Measurements from ENCODE around the gene KIFC3. TPM values are rescaled to one million over a fixed set of nuclear protein-coding genes. Genes with fewer than 3 reads are reported as not detected.

Gene KIFC3
- total and polyA plus RNA-seq, 9 donors, result 4.6 to 54.0 (median 23.8) TPM

DNA sequence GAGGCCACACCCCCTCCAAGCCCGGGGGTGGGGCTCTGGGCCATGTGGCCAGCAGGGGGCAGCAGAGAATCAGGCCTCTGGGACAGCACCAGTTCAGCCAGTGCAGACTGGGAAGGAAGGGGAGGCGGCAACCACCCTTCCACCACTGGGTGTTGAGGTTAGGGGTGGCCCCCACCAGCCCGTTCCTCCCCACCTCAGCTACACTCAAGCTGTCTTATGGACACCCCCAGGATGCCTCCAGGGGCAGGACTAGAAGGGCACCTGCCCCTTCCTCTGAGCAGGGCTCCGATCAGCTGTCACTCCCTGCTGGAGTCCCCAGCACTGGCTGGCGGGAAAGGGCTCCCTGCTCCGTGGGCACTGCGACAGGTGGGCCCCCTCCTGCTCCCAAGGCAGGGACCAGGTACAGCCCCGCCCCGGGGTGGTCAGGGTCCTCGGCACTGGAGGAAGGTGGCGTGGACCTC, 44.9 kb downstream of the KIFC3 start:
- intact Hi-C loops (cut with DNase I), result loop anchor here (2.0 to 10.0 kb wide), 6 partner anchors 105 to 245 kb away; partner anchors contain the start of genes USB1 (in 2 of the 4) and ZNF319 (in 2 of the 4)
- Histone ChIP-seq H3K36me3 (no peaks in the 10 kb centered on the region), H3K27ac (peak overlapping the region in 1 of 2 donors; percentile 8), H3K9me3 (no peaks in the 10 kb centered on the region), H3K27me3 (no peaks in the 10 kb centered on the region), H3K4me3 (no peak overlapping the region), H3K4me1 (ENCODE audit: insufficient read depth) (no peaks in the 10 kb centered on the region)
- peak; percentile 84 to 93 (median 91) for DNase-seq
- TF ChIP-seq, protein P1, sequence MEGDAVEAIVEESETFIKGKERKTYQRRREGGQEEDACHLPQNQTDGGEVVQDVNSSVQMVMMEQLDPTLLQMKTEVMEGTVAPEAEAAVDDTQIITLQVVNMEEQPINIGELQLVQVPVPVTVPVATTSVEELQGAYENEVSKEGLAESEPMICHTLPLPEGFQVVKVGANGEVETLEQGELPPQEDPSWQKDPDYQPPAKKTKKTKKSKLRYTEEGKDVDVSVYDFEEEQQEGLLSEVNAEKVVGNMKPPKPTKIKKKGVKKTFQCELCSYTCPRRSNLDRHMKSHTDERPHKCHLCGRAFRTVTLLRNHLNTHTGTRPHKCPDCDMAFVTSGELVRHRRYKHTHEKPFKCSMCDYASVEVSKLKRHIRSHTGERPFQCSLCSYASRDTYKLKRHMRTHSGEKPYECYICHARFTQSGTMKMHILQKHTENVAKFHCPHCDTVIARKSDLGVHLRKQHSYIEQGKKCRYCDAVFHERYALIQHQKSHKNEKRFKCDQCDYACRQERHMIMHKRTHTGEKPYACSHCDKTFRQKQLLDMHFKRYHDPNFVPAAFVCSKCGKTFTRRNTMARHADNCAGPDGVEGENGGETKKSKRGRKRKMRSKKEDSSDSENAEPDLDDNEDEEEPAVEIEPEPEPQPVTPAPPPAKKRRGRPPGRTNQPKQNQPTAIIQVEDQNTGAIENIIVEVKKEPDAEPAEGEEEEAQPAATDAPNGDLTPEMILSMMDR (IDR thresholded peaks at IDR 0.05), result peak; percentile 89 to 99 (median 93)
- TF ChIP-seq EP300 (IDR thresholded peaks at IDR 0.05), result no peak
- TF ChIP-seq POLR2A (IDR thresholded peaks at IDR 0.05), result no peak
- WGBS, 3 donors, result 59 to 64% (median 60%) methylated on average over 11 of the region's 11 CpGs

DNA sequence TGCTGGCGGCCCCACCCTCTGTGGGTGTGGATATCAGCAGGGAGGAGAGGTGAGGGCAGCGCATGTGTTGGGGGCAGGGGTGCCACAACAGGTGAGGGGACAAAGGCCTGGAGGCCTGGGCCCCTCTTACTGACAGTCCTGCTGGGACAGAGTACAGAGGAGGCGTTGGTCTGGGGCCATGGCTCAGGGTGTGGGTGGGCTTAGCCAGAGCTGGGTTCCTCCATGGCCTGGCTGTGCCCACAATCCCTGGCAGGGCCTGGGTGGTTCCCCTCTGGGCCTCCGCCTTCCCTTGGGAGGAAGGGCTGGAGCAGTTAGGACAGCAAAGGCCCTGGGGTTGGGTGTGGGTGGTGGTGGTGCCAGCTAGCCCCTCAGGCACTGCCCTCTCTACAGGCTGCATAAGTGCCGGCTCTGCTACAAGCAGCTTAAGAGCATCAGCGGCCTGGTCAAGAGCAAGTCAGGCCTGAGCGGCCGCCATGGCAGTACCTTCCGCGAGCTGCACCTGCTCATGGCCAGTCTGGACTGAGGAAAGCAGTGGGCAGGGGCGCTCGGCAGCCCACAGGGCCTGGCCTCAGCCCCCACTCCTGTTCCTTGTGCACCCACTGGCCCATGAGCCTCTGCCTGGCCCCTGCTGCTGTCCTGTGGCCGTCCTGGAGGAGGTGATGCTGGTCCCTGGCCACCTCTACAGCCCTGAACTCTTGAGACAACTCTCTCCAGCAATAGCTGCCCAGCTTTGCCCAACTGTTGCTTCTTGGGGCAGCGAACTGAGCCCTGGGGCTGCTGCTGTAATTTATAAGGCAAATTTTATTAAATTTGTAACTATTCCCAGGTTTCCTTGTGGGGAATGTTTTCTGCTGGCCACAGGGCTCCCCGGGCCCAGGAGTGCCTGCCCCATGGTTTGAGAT, 45.6 kb downstream of the KIFC3 start:
- peak overlapping the region in 1 of 2 donors; percentile 8 for H3K27ac ChIP-seq
- DNase-seq, result peak in 2 of 5 donors; percentile 32 to 40

DNA sequence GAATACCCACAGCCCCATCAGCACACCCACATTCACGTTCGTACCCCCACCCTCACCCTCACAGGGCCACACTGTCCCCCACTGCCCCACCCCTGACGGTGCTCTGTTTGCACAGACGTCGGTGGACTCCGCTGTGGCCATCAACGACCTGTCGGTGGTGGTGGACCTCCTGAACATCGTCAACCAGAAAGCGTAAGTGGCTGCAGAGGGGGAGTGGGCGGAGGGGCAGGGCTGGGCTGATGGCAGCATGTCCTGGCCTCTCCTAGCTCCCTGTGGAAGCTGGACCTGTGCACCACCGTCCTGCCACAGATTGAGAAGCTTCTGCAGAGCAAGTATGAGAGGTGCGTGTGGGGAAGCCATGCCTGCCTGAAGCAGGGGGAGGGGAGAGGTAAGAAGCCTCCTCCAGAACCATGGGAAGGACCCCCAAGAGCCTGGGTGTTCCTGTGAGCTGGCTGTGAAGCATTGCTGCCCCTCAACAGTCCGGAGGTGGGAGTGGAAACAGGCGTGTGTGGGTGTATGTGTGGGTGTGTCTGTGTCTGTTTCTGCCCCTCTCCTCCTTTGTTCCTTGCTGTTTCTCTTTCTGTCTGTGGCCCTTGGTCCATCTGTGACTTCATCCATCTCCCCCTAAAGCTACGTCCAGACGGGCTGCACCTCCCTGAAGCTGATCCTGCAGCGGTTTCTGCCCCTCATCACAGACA, 46.4 kb downstream of the KIFC3 start:
- no peak overlapping the region for H3K27ac ChIP-seq
- H3K27me3 ChIP-seq, result no peaks in the 10 kb centered on the region
- H3K4me3 ChIP-seq, result no peak overlapping the region
- TF ChIP-seq, protein P1 (IDR thresholded peaks at IDR 0.05), result no peak
- TF ChIP-seq POLR2A (IDR thresholded peaks at IDR 0.05) (no peak), EP300 (IDR thresholded peaks at IDR 0.05) (no peak)
- DNase-seq, result peak in 2 of 5 donors; percentile 21 to 28
- no peaks in the 10 kb centered on the region for H3K36me3 ChIP-seq
- intact Hi-C loops (cut with DNase I), result loop anchor here (2.0 to 10.0 kb wide), 6 partner anchors 106 to 246 kb away; partner anchors contain the start of genes USB1 (in 2 of the 4) and ZNF319 (in 2 of the 4)
- no peaks in the 10 kb centered on the region for H3K4me1 ChIP-seq (ENCODE audit: insufficient read depth)
- H3K9me3 ChIP-seq, result no peaks in the 10 kb centered on the region
- 68 to 71% (median 69%) methylated on average over 18 of the region's 18 CpGs for whole genome bisulfite sequencing, 3 donors

More for the DNA sequence above, 45.6 kb downstream of the KIFC3 start:
- intact Hi-C loops (cut with DNase I), result loop anchor here (2.0 to 10.0 kb wide), 6 partner anchors 106 to 246 kb away; partner anchors contain the start of genes USB1 (in 2 of the 4) and ZNF319 (in 2 of the 4)
- Histone ChIP-seq H3K4me1 (ENCODE audit: insufficient read depth) (no peaks in the 10 kb centered on the region), H3K36me3 (no peaks in the 10 kb centered on the region), H3K9me3 (no peaks in the 10 kb centered on the region), H3K4me3 (no peak overlapping the region), H3K27me3 (no peaks in the 10 kb centered on the region)
- WGBS, 3 donors, result 76 to 81% (median 80%) methylated on average over 13 to 15 of the region's 15 CpGs
- TF ChIP-seq, protein P1 (IDR thresholded peaks at IDR 0.05), result no peak
- TF ChIP-seq POLR2A (IDR thresholded peaks at IDR 0.05), result no peak
- TF ChIP-seq EP300 (IDR thresholded peaks at IDR 0.05), result no peak

DNA sequence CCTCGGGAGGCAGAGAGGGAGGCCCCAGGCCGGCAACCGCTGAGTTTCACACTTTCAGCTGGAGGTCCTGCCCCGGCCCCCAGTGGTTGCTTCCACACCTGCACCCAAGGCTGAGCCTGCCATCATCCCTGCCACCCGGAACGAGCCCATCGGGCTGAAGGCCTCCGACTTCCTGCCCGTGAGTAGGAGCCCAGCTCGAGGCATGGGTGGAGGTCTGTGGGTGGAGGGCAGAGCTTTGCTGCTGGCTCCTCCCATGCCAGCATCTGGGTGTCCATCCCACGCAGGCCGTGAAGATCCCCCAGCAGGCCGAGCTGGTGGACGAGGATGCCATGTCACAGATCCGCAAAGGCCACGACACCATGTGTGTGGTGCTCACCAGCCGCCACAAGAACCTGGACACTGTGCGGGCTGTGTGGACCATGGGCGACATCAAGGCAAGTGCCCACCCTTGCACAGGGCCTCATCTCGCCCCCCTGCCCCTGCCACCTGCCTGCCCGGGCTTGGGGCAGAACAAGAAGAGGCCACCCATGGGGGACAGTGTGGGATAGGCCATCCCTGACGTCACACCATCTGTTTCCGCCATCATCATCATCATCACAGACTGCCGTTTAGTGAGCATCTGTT, 47.1 kb downstream of the KIFC3 start:
- WGBS, 3 donors, result 74 to 83% (median 82%) methylated on average over 24 of the region's 24 CpGs
- H3K9me3 ChIP-seq, result no peaks in the 10 kb centered on the region
- no peaks in the 10 kb centered on the region for H3K4me1 ChIP-seq (ENCODE audit: insufficient read depth)
- H3K27ac ChIP-seq, result no peak overlapping the region
- no peak for TF ChIP-seq EP300 (IDR thresholded peaks at IDR 0.05)
- TF ChIP-seq, protein P1 (IDR thresholded peaks at IDR 0.05), result no peak
- no peak for TF ChIP-seq POLR2A (IDR thresholded peaks at IDR 0.05)
- H3K27me3 ChIP-seq, result no peaks in the 10 kb centered on the region
- no peaks in the 10 kb centered on the region for H3K36me3 ChIP-seq
- DNase-seq, result peak in 1 of 5 donors; percentile 20
- intact Hi-C loops (cut with DNase I), result loop anchor here (5.0 to 10.0 kb wide), 5 partner anchors 107 to 247 kb away; partner anchors contain the start of genes USB1 (in 2 of the 4) and ZNF319 (in 2 of the 4)
- H3K4me3 ChIP-seq, result no peak overlapping the region
